Hematopoietic multipotent progenitor cell (in vitro differentiated cells): Measurements from ENCODE around the gene SULT2B1. TPM values are rescaled to one million over a fixed set of nuclear protein-coding genes. Genes with fewer than 3 reads are reported as not detected.
"Not testable (repeated sequence)": the region's sequence is repeated elsewhere in the genome, so short reads cannot be mapped to it uniquely, and the experiment has no call there.

Experiments
- DNase-seq, 3 donors: peaks; one replicate each; pipeline ENCODE4 v3.0.0-alpha.2; 2011 to 2015; ENCODE audit warnings: low read depth in 2 of 3, low spot score in 2 of 3
- total RNA-seq: library from RNA; depleted of rRNA; stranded (reverse); fragments of >200 nt; gene quantifications from one replicate; pipeline ENCODE4 v1.2.3, GENCODE V29; 2012

Gene SULT2B1
- total RNA-seq, 1 donor = not detected

DNA sequence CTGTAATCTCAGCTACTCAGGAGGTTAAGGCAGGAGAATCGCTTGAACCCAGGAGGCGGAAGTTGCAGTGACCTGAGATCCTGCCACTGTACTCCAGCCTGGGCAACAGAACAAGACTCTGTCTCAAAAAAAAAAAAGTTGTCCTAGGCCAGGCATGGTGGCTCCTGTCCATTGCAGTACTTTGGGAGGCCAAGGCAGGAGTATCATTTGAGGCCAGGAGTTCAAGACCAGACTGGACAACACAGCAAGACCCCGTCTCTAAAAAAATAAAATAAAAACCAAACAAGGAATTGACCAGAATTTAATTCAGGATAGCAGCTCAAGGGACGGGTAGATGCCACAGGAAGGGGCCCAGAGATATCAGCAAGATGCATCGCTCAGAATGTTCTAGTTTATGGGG is 4.9 kb downstream of the SULT2B1 start:
- DNase-seq = no peak

DNA sequence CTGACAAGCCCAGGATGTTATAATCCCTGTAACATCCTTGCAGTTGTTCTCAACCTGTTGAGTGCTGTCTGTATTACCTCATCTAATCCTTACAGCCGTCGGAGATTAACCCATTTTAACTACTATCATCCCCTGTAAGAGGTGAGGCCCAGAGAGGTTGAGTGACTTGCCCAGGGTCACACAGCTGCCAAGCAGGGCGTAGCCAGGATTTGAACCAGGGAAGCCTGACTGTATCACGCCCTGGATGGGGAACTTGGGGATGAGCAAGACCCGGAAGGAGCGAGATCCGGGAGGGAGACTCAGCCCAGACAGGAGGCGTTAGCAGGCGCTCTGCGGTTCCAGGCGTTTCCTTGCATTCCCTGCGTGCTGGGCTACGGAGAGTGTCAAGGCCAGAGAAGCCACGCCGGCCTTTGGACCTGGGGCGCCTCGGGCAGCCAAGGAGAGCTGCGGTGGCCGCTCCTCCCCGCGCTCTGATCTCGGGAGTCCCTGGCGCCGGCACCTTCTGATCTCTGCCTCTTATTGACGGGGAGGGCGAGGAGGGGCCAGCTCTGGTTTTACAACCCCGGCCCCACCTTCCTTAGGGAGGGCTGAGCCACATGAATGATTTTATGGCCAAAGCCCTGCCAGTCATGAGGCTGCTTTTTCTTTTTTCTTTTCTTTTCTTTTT is 6.2 kb downstream of the SULT2B1 start:
- peak in 2 of 3 donors; percentile 30 to 36 for DNase-seq

DNA sequence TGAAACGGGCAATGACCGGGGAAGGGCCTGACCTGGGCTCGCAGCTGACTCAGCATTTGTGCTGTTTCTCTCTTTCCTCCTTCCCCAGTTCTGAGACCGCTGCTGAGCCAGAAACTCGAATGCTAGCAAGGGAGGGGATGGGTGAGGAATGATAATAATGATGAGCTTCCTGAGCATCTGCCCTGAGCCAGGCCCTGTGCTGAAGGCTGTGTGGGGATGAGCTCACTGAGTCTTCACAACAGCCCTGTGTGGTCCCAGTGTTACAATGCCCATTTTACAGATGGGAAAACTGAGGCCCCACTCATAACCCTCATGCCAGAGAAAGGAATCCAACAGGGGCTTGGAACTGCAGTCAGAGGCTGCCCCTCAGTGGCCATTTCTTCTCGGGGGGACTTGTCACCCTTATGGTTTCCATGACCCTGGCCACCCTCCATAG is 8.1 kb downstream of the SULT2B1 start:
- peak in 1 of 3 donors; percentile 40 for DNase-seq

DNA sequence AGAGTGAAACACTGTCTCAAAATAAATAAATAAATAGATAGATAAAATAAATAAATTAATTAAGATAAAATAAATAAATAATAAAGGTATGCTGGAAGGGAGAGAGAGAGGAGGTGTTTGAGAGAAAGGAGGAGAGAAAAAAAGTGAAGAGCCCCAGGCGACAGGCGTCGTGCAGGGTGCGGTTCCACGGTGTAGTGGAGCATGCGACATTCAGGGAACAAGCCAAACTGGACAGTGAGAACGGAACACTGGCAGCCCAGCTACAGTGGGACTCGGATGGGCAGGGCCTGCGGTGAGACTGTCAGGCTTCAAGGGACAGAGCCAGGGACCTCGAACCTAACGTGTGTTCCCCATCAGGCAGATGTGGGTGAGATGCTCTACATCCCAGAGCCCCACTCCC is 9.4 kb downstream of the SULT2B1 start:
- DNase-seq = no peak

DNA sequence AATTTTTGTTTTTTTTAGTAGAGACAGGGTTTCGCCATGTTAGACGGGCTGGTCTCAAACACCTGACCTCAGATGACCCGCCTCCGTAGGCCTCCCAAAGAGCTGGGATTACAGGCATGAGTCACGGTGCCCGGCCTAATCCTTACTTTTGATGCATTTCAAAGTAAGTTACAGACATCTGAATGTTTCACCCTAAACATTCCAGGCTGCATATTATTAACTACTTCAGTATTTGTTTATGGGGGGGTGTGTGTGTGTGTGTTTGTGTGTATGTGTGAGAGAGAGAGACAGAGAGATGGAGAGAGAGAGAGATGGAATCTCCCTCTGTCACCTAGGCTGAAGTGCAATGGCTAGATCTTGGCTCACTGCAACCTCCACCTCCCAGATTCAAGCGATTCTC is 13.1 kb downstream of the SULT2B1 start:
- DNase-seq = no peak

DNA sequence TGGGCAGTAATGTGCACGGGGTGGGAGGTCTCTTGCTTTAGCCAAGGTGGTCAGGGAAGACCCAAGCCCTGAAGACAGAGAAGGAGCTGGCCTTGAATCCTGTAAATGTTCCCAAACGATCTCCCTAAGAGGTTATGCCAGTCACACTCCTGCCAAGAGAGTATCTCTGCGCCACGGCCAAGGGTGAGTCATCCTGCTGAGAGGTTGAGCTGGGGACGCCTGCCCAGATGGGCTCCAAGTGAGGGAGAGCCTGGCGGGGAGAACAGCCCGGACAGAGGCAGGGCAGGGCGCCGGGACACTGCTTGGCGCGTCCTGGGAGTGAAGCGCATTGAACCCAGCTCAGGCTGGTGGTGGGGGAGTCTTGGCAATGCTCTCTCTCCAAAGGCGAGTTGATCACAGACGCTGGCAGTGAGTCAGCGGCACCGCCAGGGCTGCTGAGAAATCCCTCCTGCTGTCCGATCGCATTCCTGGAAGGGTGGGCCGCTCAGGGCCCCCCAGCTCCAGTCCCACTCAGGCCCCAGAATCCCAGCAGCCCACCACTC is 16.4 kb downstream of the SULT2B1 start:
- peak in 2 of 3 donors; percentile 21 to 36 for DNase-seq

DNA sequence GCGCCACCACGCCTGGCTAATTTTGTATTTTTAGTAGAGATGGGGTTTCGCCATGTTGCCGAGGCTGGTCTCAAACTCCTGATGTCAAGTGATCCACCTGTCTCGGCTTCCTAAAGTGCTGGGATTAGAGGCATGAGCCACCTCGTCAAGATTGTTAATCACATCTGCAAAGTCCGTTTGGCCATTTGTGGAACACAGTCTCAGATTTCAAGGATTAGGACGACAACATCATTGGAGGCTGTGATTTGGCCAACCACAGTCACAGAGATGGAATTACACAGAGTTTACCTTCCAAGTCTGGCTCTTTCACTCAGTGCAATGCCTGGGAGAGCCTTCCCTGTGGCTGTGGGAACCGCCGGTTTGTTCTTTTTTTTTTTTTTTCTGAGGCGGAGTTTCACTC is 17.8 kb downstream of the SULT2B1 start:
- DNase-seq = no peak

DNA sequence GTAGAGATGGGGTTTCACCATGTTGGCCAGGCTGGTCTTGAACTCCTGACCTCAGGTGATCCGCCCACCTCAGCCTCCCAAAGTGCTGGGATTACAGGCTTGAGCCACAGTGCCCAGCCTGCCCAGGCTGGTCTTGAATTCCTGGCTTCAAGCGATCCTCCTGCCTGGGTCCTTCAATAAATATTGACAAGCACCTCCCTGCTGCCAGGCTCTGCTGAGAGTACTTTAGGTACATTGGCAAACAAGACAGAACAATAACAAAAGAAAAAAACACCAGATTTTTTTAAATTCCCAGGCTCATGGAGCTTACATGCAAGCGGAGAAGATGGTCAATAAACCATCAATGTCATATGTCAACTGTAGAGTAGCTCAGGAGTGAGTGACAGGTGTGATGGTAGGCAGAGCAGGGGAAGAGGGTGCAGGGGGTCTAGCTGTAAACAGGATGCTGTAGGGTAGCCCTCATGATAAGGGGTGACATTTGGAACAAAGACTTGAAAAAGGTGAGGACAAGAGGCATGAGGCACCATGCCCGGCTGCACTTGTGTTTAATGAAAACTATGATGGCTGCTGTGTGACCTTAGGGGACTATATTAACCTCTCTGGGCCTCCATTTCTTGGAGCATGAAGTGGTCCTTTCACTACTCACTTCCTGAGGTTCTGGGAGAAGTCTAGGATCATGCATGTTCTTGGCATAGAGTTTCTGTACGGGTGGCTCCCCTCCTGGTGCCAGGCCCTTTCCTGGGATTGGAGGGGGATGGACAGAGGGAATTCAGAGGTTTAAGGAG is 19.6 kb downstream of the SULT2B1 start:
- DNase-seq = no peak

DNA sequence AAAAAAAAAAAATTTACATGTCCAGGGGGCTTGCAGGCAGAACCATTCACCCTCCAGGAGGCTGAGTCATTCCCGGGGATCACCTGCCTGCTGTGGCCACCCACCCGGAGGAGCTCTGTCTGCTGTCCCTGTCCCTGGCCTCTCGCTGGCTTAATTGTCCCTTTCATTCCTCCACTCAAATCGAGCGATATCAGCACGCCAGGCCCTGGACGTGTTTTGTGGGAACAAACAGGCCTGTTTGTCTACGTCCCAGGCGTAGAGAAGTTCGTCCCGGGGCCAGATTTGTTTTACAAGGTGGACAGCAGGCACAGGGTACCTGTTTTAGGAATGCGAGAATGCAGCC is 21.2 kb downstream of the SULT2B1 start:
- no peak for DNase-seq

DNA sequence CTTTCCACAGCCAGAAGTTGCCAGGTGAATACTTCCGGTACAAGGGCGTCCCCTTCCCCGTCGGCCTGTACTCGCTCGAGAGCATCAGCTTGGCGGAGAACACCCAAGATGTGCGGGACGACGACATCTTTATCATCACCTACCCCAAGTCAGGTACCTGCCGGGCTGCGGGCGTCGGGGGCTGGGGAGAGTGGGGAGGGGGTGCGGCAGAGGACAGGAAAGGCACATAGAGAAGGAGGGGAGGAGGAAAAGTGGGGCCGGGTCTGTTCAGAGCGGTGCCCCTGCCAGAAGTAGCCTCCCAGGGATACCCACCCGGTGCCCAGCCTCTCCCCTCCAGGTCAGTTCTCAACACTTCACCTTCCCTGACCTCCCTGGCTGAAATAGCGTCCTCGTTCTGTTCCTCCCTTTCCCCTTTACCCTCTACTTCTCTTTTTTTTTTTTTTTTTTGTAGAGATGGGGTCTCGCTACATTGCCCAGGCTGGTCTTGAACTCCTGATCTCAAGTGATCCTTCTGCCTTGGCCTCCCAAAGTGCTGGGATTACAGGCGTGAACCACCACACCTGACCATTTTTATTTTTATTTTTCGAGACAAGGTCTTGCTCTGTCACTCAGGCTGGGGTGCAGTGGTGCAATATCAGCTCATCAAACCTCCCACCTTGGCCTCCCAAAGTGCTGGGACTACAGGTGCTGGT is 24.1 kb downstream of the SULT2B1 start:
- DNase-seq = no peak

DNA sequence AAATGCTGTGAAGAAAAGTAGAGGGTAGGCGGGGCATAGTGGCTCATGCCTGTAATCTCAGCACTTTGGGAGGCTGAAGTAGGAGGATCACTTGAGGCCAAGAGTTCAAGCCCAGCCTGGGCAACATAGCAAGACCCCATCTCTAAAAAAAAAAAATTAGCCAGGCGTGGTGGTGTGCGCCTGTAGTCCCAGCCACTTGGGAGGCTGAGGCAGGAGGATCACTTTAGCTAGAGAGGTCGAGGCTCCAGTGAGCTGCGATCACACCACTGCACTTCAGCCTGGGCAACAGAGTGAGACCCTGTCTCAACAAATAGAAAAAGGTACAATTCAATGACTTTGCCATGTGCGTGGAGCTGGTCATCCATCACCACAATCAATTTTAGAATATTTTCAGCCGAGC is 25.9 kb downstream of the SULT2B1 start:
- DNase-seq = not testable (repeated sequence)

DNA sequence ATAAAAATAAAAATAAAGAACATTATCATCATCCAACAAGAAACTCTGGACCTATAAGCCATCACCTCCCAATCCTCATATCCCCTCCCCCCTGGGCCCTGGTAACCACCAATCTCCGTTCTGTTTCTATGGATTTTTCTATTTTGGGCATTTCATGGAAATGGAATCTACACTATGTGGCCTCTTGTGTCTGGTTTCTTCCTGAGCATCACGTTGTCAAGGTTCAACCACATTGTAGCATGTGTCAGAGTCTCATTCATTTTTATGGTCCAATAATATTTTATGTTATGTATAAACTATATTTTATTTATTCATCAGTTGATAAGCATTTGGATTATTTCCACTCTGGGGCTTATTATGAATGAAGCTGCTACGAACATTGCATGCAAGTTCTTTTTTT is 26.9 kb downstream of the SULT2B1 start:
- no peak for DNase-seq

DNA sequence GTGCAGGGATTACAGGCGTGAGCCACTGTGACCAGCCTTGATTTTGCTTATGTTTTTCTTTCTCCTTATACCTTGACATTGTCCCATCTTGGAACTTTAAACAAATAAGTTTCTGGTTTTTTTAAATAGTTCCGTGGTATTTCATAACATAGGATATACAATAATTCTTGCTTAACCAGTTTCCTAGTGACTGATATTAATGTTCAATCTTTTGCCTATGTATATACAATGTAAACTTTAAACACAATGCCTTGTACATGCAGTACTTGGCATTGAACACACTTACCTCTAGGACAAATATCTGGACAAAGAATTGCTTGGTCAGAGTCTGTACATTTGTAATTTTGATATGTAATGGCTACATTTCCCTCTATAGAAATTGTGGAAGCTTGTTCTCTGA is 30.2 kb downstream of the SULT2B1 start:
- no peak for DNase-seq

DNA sequence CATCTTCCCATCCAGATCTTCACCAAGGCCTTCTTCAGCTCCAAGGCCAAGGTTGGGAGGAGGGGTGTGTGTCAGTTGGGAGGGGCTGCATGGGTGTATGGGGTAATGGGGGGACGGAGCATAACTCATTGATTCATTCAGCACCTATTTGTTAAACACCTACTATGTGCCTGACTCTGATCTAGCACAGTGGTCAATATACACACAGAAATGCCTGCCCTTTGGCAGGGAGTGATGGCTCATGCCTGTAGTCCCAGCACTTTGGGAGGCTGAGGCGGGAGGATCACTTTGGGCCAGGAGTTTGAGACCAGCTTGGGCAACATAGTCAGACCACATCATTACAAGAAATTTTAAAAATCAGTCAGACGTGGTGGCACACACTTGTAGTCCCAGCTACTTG is 35.4 kb downstream of the SULT2B1 start:
- DNase-seq = no peak

DNA sequence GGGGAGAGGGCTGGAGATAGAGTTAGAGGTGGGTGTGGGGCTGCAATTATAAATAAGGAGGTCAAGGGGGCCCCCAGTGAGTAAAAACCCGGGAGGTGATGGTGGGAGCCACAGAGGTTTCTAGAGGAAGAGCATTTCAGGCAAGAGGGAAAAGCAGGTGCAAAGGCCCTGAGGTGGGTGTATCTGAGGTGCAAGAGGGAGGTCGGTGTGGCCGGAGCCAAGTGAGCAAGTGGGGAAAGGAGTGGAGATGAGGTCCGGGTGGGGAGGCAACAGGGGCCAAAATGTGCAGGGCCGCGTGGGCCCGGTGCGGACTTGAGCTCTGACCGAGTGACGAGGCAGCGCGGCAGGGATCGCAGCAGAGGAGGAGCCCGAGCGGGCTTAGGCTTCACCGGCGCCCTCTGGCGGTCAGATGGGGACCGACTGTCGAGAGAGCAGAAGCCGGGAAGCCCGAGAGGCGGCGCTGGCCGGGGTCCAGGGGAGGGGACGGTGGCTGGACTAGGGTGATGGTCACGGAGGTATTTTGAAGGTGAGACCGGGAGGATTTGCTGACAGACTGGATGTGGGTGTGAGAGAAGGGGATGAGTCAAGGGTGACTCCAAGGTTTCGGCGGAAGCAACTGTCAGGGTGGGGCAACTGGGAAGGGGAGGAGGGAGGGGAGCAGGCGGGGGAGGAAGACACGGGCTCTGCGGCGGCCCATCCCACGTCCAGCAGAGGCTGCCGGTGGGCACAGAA is 36.9 kb downstream of the SULT2B1 start:
- DNase-seq = peak; percentile 73 to 90 (median 86)

DNA sequence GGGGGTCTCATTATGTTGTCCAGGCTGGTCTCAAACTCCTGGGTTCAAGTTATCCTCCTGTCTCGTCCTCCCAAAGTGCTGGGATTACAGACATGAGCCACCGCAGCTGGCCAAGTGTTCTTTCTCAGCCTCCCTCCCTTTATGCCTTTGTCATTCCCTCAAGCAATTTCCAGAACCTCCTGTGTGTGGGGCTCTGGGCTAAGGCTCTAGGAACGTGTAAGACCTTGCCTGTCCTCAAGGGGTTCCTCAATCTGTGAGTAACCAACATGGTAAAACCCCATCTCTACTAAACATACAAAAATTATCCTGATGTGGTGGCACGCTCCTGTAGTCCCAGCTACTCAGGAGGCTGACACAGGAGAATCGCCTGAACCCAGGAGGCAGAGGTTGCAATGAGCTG is 39.0 kb downstream of the SULT2B1 start:
- peak in 1 of 3 donors; percentile 34 for DNase-seq

DNA sequence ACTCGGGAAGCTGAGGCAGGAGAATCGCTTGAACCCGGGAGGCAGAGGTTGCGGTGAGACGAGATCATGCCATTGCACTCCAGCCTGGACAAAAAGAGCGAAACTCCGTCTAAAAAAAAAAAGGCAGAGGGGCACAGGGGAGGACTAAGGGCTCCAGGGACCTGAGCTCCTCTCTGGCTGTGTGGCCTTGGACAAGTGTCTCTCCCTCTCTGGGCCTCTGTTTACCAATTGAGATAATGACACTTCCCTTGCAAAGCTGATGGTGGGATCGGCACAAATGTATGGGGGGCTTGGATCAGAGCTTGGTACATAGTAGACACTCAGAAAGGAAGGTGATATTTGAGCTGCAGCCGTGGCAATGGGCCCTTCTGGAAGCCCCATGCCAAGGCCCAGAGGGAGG is 43.2 kb downstream of the SULT2B1 start:
- no peak for DNase-seq

DNA sequence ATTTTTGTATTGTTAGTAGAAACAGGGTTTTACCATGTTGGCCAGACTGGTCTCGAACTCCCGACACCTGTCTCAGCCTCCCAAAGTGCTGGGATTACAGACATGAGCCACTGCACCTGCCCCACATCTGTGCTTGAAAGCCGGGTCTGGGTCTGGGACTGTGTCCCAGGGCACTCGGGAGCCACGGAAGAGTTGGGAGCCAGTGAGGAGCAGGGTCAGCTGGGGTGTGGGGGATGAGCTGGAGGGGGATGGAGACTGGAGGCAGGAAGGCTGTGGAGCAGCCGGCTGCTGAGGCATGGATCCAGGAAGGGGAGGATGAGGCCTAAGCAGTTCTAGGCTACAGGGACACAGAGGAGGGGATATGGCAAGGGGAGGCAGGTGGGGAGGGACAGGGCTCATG is 43.9 kb downstream of the SULT2B1 start:
- no peak for DNase-seq

DNA sequence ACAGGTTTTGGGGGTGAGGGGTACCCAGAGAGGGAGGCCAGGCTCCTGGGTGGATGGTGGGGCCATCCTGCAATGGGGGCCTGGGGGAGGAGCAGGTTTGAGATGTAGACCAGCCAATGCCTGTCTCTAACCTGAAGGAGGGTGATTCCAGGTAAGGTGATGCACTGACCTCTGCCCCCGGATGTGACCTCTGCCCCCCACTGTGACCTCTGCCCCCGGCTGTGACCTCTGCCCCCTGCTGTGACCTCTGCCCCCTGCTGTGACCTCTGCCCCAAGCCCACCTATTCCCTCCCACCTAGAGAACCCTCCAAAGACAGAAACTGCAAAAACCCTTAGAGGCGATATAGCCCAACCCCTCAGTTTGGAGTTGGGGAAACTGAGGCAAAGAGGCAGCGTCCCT is 44.3 kb downstream of the SULT2B1 start:
- DNase-seq = no peak

DNA sequence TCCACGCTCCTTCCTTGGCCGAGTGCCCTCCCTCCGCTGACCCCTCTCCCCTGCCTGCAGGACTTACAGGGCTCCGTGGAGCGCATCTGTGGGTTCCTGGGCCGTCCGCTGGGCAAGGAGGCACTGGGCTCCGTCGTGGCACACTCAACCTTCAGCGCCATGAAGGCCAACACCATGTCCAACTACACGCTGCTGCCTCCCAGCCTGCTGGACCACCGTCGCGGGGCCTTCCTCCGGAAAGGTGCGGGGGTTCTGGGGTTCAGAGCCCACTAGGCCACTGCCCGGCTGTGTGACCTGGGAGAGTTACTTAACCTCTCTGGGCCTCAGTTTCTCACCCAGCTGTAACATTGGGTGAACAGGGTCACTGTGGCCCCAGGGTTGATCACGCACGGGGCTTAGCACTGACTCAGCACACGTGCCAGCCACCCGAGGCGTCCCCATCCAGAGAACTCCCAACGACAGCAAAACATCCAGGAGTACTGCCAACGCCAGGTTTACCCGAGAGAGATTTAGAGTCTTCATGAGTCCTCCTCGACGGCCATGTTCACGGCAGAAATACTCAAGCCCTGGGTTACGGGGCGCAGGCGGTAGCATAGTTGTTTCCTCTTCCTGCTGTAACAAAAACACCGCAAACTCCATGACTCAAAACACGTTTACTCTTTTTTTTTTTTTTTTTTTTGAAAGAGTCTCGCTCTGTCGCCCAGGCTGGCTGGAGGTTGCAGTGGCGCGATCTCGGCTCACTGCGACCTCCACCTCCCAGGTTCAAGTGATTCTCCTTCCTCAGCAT is 44.9 kb downstream of the SULT2B1 start:
- DNase-seq = peak in 2 of 3 donors; percentile 35 to 64
